Measurements from ENCODE around the gene WDR83.
A peak's percentile ranks its signal among the peaks of the same experiment; 100 is the strongest.

Gene WDR83

GRCh38 chr19:12628040-12629022 is 38.3 kb upstream of the WDR83 start:
- Mint-ChIP-seq H3K27me3 (ENCODE audit: low read depth) (no peaks in the 10 kb centered on the region), H3K4me3 (no peak overlapping the region), H3K9me3 (peaks cover 43% of the 10 kb centered on the region), H3K36me3 (ENCODE audit: low read depth) (peaks cover 96% of the 10 kb centered on the region), H3K4me1 (no peaks in the 10 kb centered on the region), H3K27ac (no peak overlapping the region)
- no peak for TF ChIP-seq CTCF (IDR thresholded peaks at IDR 0.05; ENCODE audit: unreplicated experiment in 3 of 3)

- Mint-ChIP-seq H3K36me3 (ENCODE audit: low read depth) (peaks cover 96% of the 10 kb centered on the region), H3K4me1 (no peaks in the 10 kb centered on the region), H3K4me3 (no peak overlapping the region), H3K27ac (no peak overlapping the region), H3K9me3 (peaks cover 46% of the 10 kb centered on the region), H3K27me3 (ENCODE audit: low read depth) (no peaks in the 10 kb centered on the region)
- TF ChIP-seq CTCF (IDR thresholded peaks at IDR 0.05; ENCODE audit: unreplicated experiment in 3 of 3), result no peak
These were observed 37.4 kb upstream of the WDR83 start for GRCh38 chr19:12629215-12629614.

GRCh38 chr19:12636631-12637030 is 30.0 kb upstream of the WDR83 start:
- H3K9me3 Mint-ChIP-seq, result peaks cover 9% of the 10 kb centered on the region
- peaks cover 5% of the 10 kb centered on the region for H3K4me1 Mint-ChIP-seq
- H3K4me3 Mint-ChIP-seq, result no peak overlapping the region
- TF ChIP-seq CTCF (IDR thresholded peaks at IDR 0.05; ENCODE audit: unreplicated experiment in 3 of 3), result no peak
- H3K27me3 Mint-ChIP-seq (ENCODE audit: low read depth), result no peaks in the 10 kb centered on the region
- no peak overlapping the region for H3K27ac Mint-ChIP-seq
- peaks cover 23% of the 10 kb centered on the region for H3K36me3 Mint-ChIP-seq (ENCODE audit: low read depth)

GRCh38 chr19:12638611-12639182 is 27.9 kb upstream of the WDR83 start:
- Mint-ChIP-seq H3K4me1 (peaks cover 5% of the 10 kb centered on the region), H3K27ac (no peak overlapping the region), H3K27me3 (ENCODE audit: low read depth) (no peaks in the 10 kb centered on the region), H3K4me3 (no peak overlapping the region), H3K36me3 (ENCODE audit: low read depth) (peaks cover 6% of the 10 kb centered on the region), H3K9me3 (peaks cover 2% of the 10 kb centered on the region)
- TF ChIP-seq CTCF (IDR thresholded peaks at IDR 0.05; ENCODE audit: unreplicated experiment in 3 of 3), result no peak

GRCh38 chr19:12639901-12640613 is 26.6 kb upstream of the WDR83 start:
- TF ChIP-seq CTCF (IDR thresholded peaks at IDR 0.05; ENCODE audit: unreplicated experiment in 3 of 3), result peak; percentile 63 to 74 (median 65)
- Mint-ChIP-seq H3K27me3 (ENCODE audit: low read depth) (no peaks in the 10 kb centered on the region), H3K36me3 (ENCODE audit: low read depth) (no peaks in the 10 kb centered on the region), H3K4me1 (peaks cover 5% of the 10 kb centered on the region), H3K4me3 (peak overlapping the region; percentile 13 to 35 (median 22)), H3K9me3 (no peaks in the 10 kb centered on the region), H3K27ac (no peak overlapping the region)
